Motor neuron (in vitro differentiated cells): ENCODE measurements around the gene FGG. TPM values are rescaled to one million over a fixed set of nuclear protein-coding genes. Genes with fewer than 3 reads are reported as not detected.
"Not testable (repeated sequence)": the region's sequence is repeated elsewhere in the genome, so short reads cannot be mapped to it uniquely, and the experiment has no call there.

Experiments used
- ATAC-seq, 8 experiments: fragments of 200-7000 bp; cut with Tn5 transposase; replicated peaks in 6 of 8; 2 replicates each; pipeline ENCODE4 v1.8.0; 2021; ENCODE audit warnings: mild to moderate bottlenecking in 8 of 8, moderate library complexity in 8 of 8
- H3K27ac ChIP-seq, 2 donors: fragments of 250-450 bp; sonication (Bioruptor Pico); 2 replicates each; pipeline ENCODE4 v1.9.0; 2021; ENCODE audit warnings: antibody characterized with exemption in 2 of 2, mild to moderate bottlenecking in 2 of 2, moderate library complexity in 1 of 2
- H3K4me1 ChIP-seq, 2 donors: fragments of 250-450 bp; sonication (Bioruptor Pico); replicated peaks in 1 of 2; 2 replicates each; pipeline ENCODE4 v1.6.1; 2021; ENCODE audit warnings: antibody characterized with exemption in 2 of 2, mild to moderate bottlenecking in 2 of 2, moderate library complexity in 1 of 2
- H3K4me3 ChIP-seq, 5 donors: fragments of 250-450 bp; sonication (Bioruptor Pico); 2 replicates each; pipeline ENCODE4 v1.9.0; 2021; ENCODE audit warnings: antibody characterized with exemption in 5 of 5, mild to moderate bottlenecking in 5 of 5, moderate library complexity in 4 of 5
- WGBS, 10 experiments: fragments of 450-650 bp; shearing (Covaris generic); methylation state at CpG; one replicate each; pipeline ENCODE4 v1.0.0; 2022; 5-methylcytosine and 5-hydroxymethylcytosine counted together
- in situ Hi-C, 9 experiments: fragments of 400-800 bp; cut with MboI; loops; one replicate each; pipeline ENCODE4 v1.15.0; 2021; ENCODE audit warnings: low sequenced_read_pairs in 9 of 9, low pct_unique_long_range_greater_than_20kb in 2 of 9; ENCODE audit not compliant: unreplicated experiment in 9 of 9
- total RNA-seq, 8 experiments: library from RNA; unstranded; fragments of 300-600 nt; gene quantifications; 2 replicates each; pipeline versions ENCODE4 v1.2.3 to v1.2.4, GENCODE V29; 2022

The FGG gene
- total RNA-seq, 8 experiments from 2014 or later = 0.43 to 2.0 TPM; not detected in 6

- in situ Hi-C loops = loop anchor here in 1 of 9 experiments (25.0 kb wide), 1 partner anchor 221 kb away; no protein-coding TSS in a partner anchor
- no peak for ATAC-seq
- Histone ChIP-seq H3K4me3 (no peak overlapping the region), H3K4me1 (no peaks in the 10 kb centered on the region), H3K27ac (no peak overlapping the region)
- 42 to 92% (median 62%) methylated on average over 2 to 3 of the region's 3 CpGs; no CpG with 5 or more reads in 6 of the 10 experiments for WGBS, 10 experiments
Measured at GRCh38 chr4:154608361-154609252, 3.8 kb downstream of the FGG start.

- 14 to 100% (median 87%) methylated on average over 1 to 6 of the region's 6 CpGs; no CpG with 5 or more reads in 1 of the 10 experiments for WGBS, 10 experiments
- Histone ChIP-seq H3K4me1 (no peaks in the 10 kb centered on the region), H3K27ac (no peak overlapping the region), H3K4me3 (no peak overlapping the region)
- in situ Hi-C loops = loop anchor here in 1 of 9 experiments (25.0 kb wide), 1 partner anchor 220 kb away; no protein-coding TSS in a partner anchor
- ATAC-seq = no peak
Measured at GRCh38 chr4:154606728-154607723, 5.4 kb downstream of the FGG start.

DNA sequence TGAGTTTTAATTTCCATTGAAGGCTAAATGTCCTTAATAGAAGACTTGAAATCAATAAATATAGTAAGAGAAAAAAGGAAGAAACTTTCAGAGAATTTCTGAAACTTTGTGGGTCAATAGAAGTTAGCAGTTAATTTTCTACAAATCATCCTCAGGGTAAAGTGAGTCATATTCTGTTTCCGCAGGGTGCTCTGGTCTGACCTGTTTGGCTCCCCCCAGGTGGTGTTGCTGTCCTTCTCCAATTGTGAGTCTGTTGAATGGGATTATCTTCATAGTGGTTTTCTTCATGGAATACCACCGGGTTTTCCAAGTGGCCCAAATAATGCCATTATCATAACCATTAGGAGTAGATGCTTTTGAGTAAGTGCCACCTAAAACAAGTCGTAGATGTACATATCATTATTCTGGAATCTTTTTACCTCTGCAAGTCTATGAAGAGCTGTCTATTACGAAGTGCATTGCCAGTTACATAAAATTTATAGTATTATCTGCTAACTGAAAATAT lies 7.7 kb downstream of the FGG start:
- Histone ChIP-seq H3K27ac (no peak overlapping the region), H3K4me1 (no peaks in the 10 kb centered on the region), H3K4me3 (no peak overlapping the region)
- in situ Hi-C loops = loop anchor here in 1 of 9 experiments (25.0 kb wide), 1 partner anchor 217 kb away; no protein-coding TSS in a partner anchor
- no peak for ATAC-seq
- WGBS, 10 experiments = 0 to 100% (median 91%) methylated on average over 1 to 4 of the region's 4 CpGs

DNA sequence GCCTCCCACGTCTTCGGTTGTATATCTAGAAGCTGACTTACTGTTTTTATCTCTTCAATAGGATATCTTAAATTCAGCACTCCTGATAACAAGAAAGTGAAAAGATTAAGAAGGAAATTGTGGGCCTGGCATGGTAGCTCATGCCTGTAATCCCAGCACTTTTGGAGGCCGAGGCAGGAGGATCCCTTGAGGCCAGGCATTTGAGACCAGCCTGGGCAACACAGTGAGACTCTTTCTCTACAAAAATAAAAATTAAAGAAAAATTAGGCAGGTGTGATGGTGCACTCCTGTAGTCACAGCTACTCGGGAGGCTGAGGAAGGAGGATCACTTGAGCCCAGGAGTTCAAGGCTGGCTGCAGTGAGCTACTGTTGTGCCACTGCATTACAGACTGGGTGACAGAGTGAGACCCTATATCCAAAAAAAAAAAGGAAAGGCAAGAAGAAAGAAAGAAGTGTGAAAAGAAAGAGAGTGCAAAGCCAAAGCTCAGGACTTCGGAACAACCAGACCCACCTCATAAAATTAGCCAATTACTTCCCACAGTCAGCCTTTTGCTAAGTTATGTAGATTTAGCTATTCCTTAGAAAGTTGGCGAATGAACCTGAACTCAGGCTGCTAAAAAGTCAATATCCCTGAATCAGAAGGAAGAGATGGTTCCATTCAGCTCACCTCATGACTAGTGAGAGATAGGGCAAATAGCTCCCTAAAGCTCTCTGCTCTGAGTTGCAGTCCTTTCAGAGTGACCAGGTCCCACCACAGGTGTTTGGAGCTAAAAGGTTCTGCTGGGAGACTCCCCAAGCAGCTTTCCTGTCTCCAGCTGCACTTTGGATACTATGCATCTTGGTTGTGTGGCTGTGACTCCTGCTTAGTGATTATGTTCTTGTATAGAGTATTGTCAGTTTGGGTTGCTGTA lies 9.2 kb downstream of the FGG start:
- no peak overlapping the region for H3K4me3 ChIP-seq
- WGBS, 10 experiments = 32 to 97% (median 73%) methylated on average over 1 to 6 of the region's 6 CpGs; no CpG with 5 or more reads in 1 of the 10 experiments
- no peak overlapping the region for H3K27ac ChIP-seq
- no peak for ATAC-seq
- H3K4me1 ChIP-seq = no peaks in the 10 kb centered on the region
- in situ Hi-C loops = loop anchor here in 1 of 9 experiments (25.0 kb wide), 1 partner anchor 216 kb away; no protein-coding TSS in a partner anchor

- WGBS, 10 experiments = 43 to 100% (median 100%) methylated on average over 1 of the region's 1 CpG; no CpG with 5 or more reads in 3 of the 10 experiments
- no peaks in the 10 kb centered on the region for H3K4me1 ChIP-seq
- H3K27ac ChIP-seq = no peak overlapping the region
- H3K4me3 ChIP-seq = no peak overlapping the region
- in situ Hi-C loops = loop anchor here in 1 of 9 experiments (25.0 kb wide), 1 partner anchor 215 kb away; no protein-coding TSS in a partner anchor
- no peak for ATAC-seq
Measured at GRCh38 chr4:154602404-154603020, 9.9 kb downstream of the FGG start.

DNA sequence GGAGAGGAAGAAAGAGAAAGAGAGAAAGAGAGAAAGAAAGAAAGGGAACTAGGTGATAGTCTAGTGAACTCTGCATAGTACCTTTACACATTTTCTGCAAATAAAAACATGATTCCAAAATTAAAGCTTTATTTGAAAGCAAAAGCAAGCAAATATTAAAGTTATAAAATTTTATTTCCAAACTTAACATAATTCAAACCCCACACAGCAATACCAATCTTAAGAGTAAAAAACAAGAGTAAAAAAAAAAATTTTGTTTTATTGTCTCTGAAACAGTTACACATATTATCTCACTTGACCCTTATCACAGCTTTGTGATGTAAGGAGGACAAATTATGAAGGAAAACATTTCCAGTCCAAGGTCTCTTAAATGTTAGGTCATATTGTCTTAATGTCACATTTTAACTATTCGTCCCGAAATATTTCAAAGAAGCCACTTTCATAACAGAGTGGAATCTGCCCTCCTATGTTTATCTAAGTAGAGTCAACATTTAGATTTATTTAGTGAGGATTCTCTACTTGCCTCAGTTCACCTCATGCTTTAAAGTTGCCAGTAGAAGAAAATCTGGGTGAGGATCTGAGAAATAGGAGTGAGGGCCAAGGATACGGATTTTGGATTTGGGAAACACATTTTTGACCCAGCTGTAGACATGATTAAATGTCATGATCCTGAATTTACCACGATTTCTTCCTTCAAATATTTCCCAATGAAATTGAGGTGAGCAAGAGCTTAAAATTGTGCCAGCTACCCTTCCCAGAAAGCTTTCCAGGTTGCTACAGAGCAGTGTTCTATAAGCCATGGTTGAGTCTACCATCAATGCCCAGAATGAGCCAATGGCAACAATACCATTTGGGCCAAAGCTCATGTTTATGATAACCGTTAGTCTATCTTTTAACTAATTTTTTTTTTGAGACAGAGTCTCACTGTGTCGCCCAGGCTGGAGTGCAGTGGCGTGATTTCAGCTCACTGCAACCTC lies 14.4 kb downstream of the FGG start:
- ATAC-seq = no peak
- no peak overlapping the region for H3K27ac ChIP-seq
- H3K4me3 ChIP-seq = no peak overlapping the region
- WGBS, 10 experiments = 0 to 96% (median 80%) methylated on average over 4 to 7 of the region's 7 CpGs; no CpG with 5 or more reads in 1 of the 10 experiments
- H3K4me1 ChIP-seq = no peaks in the 10 kb centered on the region
- in situ Hi-C loops = no loop called here

GRCh38 chr4:154597281-154597680 lies 15.2 kb downstream of the FGG start:
- H3K4me1 ChIP-seq, H3K4me3 ChIP-seq, in situ Hi-C loops, H3K27ac ChIP-seq, ATAC-seq: not testable (repeated sequence)
- 56 to 97% (median 92%) methylated on average over 2 to 10 of the region's 11 CpGs for WGBS, 10 experiments

GRCh38 chr4:154595807-154596206 lies 16.6 kb downstream of the FGG start:
- in situ Hi-C loops = no loop called here
- Histone ChIP-seq H3K4me1 (peaks cover 0 to under 1% of the 10 kb centered on the region in 2 donors), H3K4me3 (no peak overlapping the region), H3K27ac (no peak overlapping the region)
- ATAC-seq = no peak

DNA sequence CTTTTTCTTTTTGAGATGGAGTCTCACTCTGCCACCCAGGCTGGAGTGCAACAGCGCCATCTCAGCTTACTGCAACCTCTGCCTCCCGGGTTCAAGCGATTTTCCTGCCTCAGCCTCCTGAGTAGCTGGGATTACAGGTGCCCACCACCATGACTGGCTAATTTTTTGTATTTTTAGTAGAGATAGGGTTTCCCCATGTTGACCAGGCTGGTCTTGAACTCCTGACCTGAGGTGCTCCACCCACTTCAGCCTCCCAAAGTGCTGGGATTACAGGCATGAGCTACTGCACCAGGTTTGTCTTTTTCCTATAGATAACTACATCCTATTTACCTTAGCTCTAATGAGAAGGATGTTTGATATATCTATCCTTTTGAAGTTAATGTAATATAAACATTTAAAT lies 18.1 kb downstream of the FGG start:
- ATAC-seq, H3K27ac ChIP-seq, in situ Hi-C loops, H3K4me1 ChIP-seq, H3K4me3 ChIP-seq: not testable (repeated sequence)
- WGBS, 10 experiments = 50 to 100% (median 92%) methylated on average over 1 to 3 of the region's 3 CpGs; no CpG with 5 or more reads in 6 of the 10 experiments

DNA sequence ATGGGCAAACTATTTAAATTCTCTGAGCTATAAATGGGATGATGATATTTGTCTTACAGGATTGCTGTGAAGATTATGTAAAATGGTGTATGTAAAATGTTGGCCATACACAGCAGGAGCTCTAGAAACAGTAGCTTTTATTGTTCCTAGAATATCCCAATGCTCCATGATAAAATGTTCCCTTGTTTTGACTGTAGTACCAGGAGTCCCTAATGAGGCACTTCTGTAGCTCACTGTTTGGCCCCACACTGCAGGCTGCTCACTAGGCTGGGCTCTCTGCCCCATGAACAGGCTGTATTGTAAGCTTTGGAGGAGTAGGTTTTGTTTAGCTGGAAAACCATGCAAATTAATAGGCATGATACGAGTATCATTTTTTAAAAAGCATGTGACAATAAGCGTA lies 18.6 kb downstream of the FGG start:
- 0 to 80% (median 37%) methylated on average over 1 to 2 of the region's 2 CpGs; no CpG with 5 or more reads in 4 of the 10 experiments for whole genome bisulfite sequencing, 10 experiments
- in situ Hi-C loops = no loop called here
- Histone ChIP-seq H3K4me1 (peaks cover 0 to 7% of the 10 kb centered on the region in 2 donors), H3K4me3 (no peak overlapping the region), H3K27ac (no peak overlapping the region)
- ATAC-seq = no peak

GRCh38 chr4:154591890-154592289 lies 20.6 kb downstream of the FGG start:
- ATAC-seq = no peak
- in situ Hi-C loops = no loop called here
- no peak overlapping the region for H3K27ac ChIP-seq

More at GRCh38 chr4:154591890-154592289, 20.6 kb downstream of the FGG start:
- 13 to 100% (median 75%) methylated on average over 1 to 3 of the region's 3 CpGs; no CpG with 5 or more reads in 1 of the 10 experiments for WGBS, 10 experiments
- no peak overlapping the region for H3K4me3 ChIP-seq
- H3K4me1 ChIP-seq = peaks cover 0 to 7% of the 10 kb centered on the region in 2 donors
